Left renal cortex interstitium (tissue), 4 donors: ENCODE measurements around the gene OR2F2. TPM values are rescaled to one million over a fixed set of nuclear protein-coding genes. Genes with fewer than 3 reads are reported as not detected.

Experiments
- DNase-seq, 4 donors: peaks; one replicate each; pipeline ENCODE4 v3.0.0-alpha.2; 2013; ENCODE audit warnings: low read depth in 4 of 4, low spot score in 2 of 4, missing footprints in 1 of 4
- polyA plus RNA-seq, 4 donors: library from polyadenylated mRNA; unstranded; fragments of 120-200 nt; gene quantifications; one replicate each; pipeline ENCODE4 v1.2.1, GENCODE V29; 2013; ENCODE audit not compliant: insufficient read length in 4 of 4

The OR2F2 gene
- polyA plus RNA-seq, 4 donors: not detected

- DNase-seq: no peak
These were observed 21.0 kb upstream of the OR2F2 start for GRCh38 chr7:143913945-143914615.

GRCh38 chr7:143914938-143915652 lies 19.9 kb upstream of the OR2F2 start:
- DNase-seq: no peak

DNA sequence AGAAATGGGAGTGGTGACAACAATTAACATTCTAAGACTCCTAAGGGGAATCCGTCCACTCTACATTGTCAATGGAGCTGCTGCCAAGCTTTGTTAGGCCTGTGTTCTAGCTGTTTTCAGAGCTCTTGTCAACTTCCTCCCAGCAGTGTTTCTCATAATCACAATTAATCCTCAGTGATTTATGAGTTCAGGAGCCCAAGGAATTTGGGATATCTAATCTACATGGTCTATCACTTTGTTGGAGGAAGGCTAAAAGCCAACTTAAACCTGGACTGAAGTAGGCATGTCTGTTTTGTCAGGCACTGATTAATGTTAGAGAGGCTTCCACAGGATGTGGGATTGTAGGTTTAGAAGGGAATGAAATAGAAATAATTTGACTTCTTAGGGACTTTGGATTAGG lies 10.2 kb upstream of the OR2F2 start:
- DNase-seq: no peak

- DNase-seq: no peak
These were observed 5.7 kb upstream of the OR2F2 start for GRCh38 chr7:143929224-143929920.

DNA sequence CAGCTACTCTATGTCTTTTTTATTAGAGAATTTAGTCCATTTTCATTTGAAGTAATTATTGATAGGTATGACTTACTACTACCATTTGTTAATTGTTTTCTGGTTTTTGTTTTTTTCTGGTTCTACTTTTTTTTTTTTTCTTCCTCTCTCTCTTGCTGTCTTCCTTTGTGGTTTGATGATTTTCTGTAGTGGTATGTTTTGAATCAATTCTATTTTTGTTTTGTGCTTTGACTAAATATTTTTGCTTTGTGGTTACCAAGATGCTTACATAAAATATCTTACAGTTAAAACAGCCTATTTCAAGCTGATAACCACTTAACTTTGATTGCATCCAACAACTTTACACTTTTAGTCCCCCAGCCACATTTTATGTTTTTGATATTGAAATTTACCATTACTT lies 3.3 kb upstream of the OR2F2 start:
- no peak for DNase-seq

GRCh38 chr7:143936087-143937009 lies 1.3 kb downstream of the OR2F2 start:
- no peak for DNase-seq

- DNase-seq: no peak
These were observed 3.6 kb downstream of the OR2F2 start for GRCh38 chr7:143938379-143939243.

DNA sequence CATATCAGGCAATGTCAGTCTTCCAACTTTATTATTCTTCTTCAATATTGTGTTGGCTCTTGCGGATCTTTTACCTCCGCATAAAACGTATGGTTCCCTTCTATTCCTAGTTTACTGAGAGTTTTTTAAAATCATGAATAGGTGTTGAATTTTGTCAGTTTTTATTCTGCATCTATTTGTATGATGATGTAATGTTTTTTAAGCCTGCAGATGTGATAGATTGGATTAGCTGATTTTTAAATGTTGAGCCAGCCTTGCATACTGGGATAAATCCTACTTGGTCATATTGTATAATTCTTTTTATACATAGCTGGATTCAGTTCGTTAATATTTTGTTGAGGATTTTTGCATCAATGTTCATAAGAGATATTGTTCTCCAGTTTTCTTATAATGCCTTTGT lies 10.4 kb downstream of the OR2F2 start:
- DNase-seq: no peak

GRCh38 chr7:143947111-143947510 lies 12.1 kb downstream of the OR2F2 start:
- no peak for DNase-seq

DNA sequence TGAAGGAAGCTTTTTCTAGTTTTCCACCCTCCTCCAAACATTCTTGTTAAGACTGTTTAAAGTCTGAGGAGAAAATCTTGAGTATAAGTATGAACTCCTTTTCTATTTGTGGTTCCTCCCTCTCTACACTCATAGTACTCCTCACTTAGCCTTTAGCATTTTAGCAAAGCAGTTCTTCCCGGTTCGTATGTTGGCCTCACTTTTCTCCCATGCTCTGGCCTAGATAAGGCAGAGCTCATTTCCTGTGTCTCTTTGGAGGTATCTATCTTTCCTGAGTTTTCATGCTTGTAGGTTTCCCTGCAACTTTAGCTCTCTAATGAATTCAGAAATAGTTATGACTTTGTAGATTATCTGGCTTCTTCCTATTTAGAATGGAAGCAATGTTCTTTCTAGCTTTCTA lies 13.7 kb downstream of the OR2F2 start:
- no peak for DNase-seq

DNA sequence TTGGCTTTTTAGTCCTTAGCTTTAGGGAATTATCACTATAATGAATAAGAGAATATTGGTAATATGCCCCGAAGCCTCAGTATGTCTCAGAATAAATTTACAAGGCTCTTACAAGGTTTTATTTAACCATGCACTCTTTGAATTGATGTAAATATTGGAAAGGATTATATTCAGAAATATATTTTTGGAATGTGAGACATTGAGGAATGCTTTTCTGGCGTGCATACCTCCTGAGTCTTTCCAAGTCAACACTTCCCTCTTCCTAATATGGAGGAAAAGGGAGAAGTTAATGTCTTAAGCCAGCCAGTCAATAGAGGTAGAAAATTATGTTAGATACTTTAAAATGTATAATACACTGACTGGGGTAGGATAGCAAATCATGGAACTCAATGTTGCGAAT lies 18.4 kb downstream of the OR2F2 start:
- DNase-seq: no peak

- no peak for DNase-seq
These were observed 19.1 kb downstream of the OR2F2 start for GRCh38 chr7:143954135-143954534.

GRCh38 chr7:143954544-143954943 lies 19.5 kb downstream of the OR2F2 start, which contains the start of gene OR2F1:
Gene OR2F1 (plus strand): TSS chr7:143954844. CDS start chr7:143959971, 5,127 bp downstream.
- DNase-seq: no peak

GRCh38 chr7:143958781-143959180 lies 23.7 kb downstream of the OR2F2 start:
- DNase-seq: no peak

DNA sequence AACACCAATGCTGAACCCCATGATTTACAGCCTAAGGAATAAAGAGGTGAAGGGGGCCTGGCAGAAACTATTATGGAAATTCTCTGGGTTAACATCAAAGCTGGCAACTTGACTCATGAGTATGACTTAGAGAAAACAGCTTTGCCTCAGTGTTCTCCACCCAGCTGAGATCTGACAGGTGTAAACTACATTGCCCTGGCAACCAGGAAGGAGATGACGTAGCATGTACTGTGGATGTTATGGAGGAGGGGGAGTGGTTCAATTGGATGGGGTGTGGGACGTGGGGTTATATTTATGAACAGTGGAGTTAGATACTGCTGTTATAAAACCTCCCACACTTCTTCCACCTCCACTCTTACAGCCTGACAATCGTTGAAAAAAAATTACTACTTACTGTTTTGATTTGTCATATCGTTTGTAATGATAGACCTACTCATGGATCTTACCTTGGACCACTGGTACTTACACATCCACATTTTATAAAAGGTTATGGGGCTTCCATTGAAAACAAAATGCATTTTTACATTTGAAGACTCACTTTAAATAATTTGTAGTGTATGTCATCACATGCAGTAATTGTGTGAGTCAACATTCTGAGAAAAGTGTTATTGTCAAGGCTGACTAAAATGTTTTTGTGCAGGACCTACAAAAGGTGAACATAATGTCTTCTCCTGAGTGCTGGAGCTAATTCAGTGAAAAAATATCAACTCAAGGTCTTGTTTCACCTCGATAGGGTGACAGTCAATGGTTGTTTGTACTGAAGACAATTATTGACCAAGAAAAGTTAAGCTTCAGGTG lies 26.0 kb downstream of the OR2F2 start:
- DNase-seq: no peak

DNA sequence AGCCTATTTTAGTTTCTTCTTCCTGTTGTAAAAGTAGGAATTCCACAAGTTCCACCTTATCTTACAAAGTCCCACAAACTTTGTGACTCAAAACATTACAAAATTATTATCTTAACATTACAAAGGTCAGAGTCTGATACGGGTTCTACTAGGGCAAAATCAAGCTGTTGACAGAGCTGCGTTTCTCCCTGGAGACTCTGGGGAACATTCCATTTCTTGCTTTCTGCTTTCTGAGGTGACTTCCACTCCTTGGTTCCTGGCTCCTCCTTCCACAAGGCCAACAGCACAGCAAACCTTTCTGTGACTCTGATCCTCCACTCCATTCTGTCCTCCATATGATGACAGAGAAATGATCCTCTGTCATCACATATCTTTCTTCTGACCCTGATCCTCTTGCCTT lies 30.2 kb downstream of the OR2F2 start:
- no peak for DNase-seq

- DNase-seq: no peak
These were observed 32.4 kb downstream of the OR2F2 start for GRCh38 chr7:143967398-143967797.

GRCh38 chr7:143973870-143974416 lies 38.9 kb downstream of the OR2F2 start:
- no peak for DNase-seq

DNA sequence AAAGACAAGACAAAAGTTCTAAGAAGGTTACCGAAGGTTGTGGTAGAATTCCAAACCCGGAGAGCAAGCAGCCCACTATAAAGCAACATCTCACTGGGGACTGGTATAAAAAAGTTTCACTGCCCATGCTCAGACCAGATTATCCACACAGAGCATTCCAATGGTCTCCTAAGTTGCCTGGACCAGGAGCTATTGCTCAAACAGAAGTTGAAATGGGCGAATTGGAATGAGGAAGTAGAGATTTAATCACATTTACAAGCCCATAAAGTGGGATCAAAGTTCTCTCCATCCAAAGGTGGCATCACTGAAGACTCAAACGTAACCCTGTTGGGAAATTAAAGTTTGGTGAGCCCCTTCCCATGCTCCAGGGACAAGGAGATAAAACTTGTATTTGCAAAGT lies 39.4 kb downstream of the OR2F2 start:
- no peak for DNase-seq
